ENCODE measurements around the gene PLEKHB1. TPM values are rescaled to one million over a fixed set of nuclear protein-coding genes. Genes with fewer than 3 reads are reported as not detected.

The PLEKHB1 gene
- total RNA-seq, 1 experiment from 2014 or later = 6.6 TPM

GRCh38 chr11:73705053-73705452 is 58.7 kb downstream of the PLEKHB1 start:
- BruUV-seq (replicated peaks) = no TSS peak
- intact Hi-C loops (cut with micrococcal nuclease; ENCODE audit: unreplicated experiment) = no loop called here
- no peak for ATAC-seq

GRCh38 chr11:73710964-73711363 is 64.6 kb downstream of the PLEKHB1 start:
- ChIA-PET POLR2A (no interaction called here), CTCF (no interaction called here)
- Histone ChIP-seq H3K9me3 (ENCODE audit: control insufficient read depth, insufficient read depth, low read depth, low read length) (no peaks in the 10 kb centered on the region), H3K36me3 (ENCODE audit: control insufficient read depth, insufficient read depth, low read length) (peaks cover 3% of the 10 kb centered on the region; the same call in 1 of the 2 replicates), H3K4me3 (ENCODE audit: low read depth in 2 of 2, low read length in 2 of 2) (no peak overlapping the region), H3K4me1 (ENCODE audit: control insufficient read depth, insufficient read depth, low read length) (peaks cover under 1% of the 10 kb centered on the region; the same call in 1 of the 2 replicates), H3K27me3 (ENCODE audit: control insufficient read depth, insufficient read depth, low read length) (no peaks in the 10 kb centered on the region), H3K27ac (ENCODE audit: low read length) (no peak overlapping the region)
- DNase-seq (ENCODE audit: low read depth, low spot score) (no peak), ATAC-seq (peak; percentile 48; the same call in 1 of the 2 replicates)
- BruUV-seq (replicated peaks) = no TSS peak
- intact Hi-C loops (cut with micrococcal nuclease; ENCODE audit: unreplicated experiment) (no loop called here), in situ Hi-C loops (cut with HindIII; ENCODE audit: low pct_unique_long_range_greater_than_20kb, low sequenced_read_pairs) (no loop called here)
- no peak for TF ChIP-seq TCF7L2 (IDR thresholded peaks at IDR 0.05; ENCODE audit: low read depth, low read length)

More at GRCh38 chr11:73705053-73705452, 58.7 kb downstream of the PLEKHB1 start:
- Histone ChIP-seq H3K4me3 (ENCODE audit: low read depth in 2 of 2, low read length in 2 of 2) (no peak overlapping the region), H3K4me1 (ENCODE audit: control insufficient read depth, insufficient read depth, low read length) (no peaks in the 10 kb centered on the region), H3K36me3 (ENCODE audit: control insufficient read depth, insufficient read depth, low read length) (peaks cover 6% of the 10 kb centered on the region; the same call in 1 of the 2 replicates), H3K27ac (ENCODE audit: low read length) (no peak overlapping the region), H3K27me3 (ENCODE audit: control insufficient read depth, insufficient read depth, low read length) (no peaks in the 10 kb centered on the region), H3K9me3 (ENCODE audit: control insufficient read depth, insufficient read depth, low read depth, low read length) (no peaks in the 10 kb centered on the region)
- in situ Hi-C loops (cut with HindIII; ENCODE audit: low pct_unique_long_range_greater_than_20kb, low sequenced_read_pairs) = no loop called here
- no peak for DNase-seq (ENCODE audit: low read depth, low spot score)
- ChIA-PET POLR2A (no interaction called here), CTCF (no interaction called here)
- TF ChIP-seq TCF7L2 (IDR thresholded peaks at IDR 0.05; ENCODE audit: low read depth, low read length) (no peak), CTCF (IDR thresholded peaks at IDR 0.05) (no peak), POLR2AphosphoS5 (IDR thresholded peaks at IDR 0.05; ENCODE audit: low read depth, low read length) (no peak), REST (IDR thresholded peaks at IDR 0.05; ENCODE audit: insufficient read depth in 1 of 2, low read depth in 2 of 2, low read length in 1 of 2) (no peak), SIN3A (IDR thresholded peaks at IDR 0.05; ENCODE audit: borderline replicate concordance, insufficient read depth, low read depth, low read length) (no peak)

Other genes with a start within 250 kb of the PLEKHB1 start
- gene FAM168A, start 48.5 kb upstream of the PLEKHB1 start, total RNA-seq (2021; ENCODE audit: unreplicated experiment) = 62.8 TPM
- gene RAB6A, start 114.5 kb downstream of the PLEKHB1 start, total RNA-seq (2021; ENCODE audit: unreplicated experiment) = 149 TPM
- gene MRPL48, start 141.3 kb downstream of the PLEKHB1 start, total RNA-seq (2021; ENCODE audit: unreplicated experiment) = 42.0 TPM
- gene COA4, start 230.3 kb downstream of the PLEKHB1 start, total RNA-seq (2021; ENCODE audit: unreplicated experiment) = 155 TPM
- 22.1 TPM for gene PAAF1, start 230.4 kb downstream of the PLEKHB1 start, total RNA-seq (2021; ENCODE audit: unreplicated experiment)